A549 (cell line): ENCODE data around the gene WDR17.

Experiments
- BCL3 ChIP-seq: fragments of >200 bp; sonication (Bioruptor Twin); formaldehyde crosslinking; IDR thresholded peaks from 3 replicates; pipeline ENCODE4 v1.6.1; 2016
- EP300 ChIP-seq, 2 experiments: fragments of >200 bp; sonication (Bioruptor Twin); formaldehyde crosslinking; IDR thresholded peaks; 2 replicates in 1 of 2; 3 replicates in 1 of 2; pipeline ENCODE4 v1.6.1; 2016 to 2017
- FOSB ChIP-seq: fragments of 250-450 bp; sonication (Bioruptor Pico); IDR thresholded peaks from 2 replicates; pipeline ENCODE4 v1.5.0; 2020; ENCODE audit warnings: mild to moderate bottlenecking, moderate library complexity
- HDAC2 ChIP-seq: fragments of 200-600 bp; sonication (generic); IDR thresholded peaks from 2 replicates; pipeline ENCODE4 v1.6.1; 2016
- KDM5A ChIP-seq: fragments of 200-600 bp; sonication (generic); IDR thresholded peaks from 2 replicates; pipeline ENCODE4 v1.6.1; 2016; ENCODE audit warnings: antibody characterized with exemption, mild to moderate bottlenecking
- MAZ ChIP-seq: fragments of 150-350 bp; IDR thresholded peaks from 2 replicates; pipeline ENCODE4 v1.6.1; 2014; ENCODE audit warnings: antibody characterized with exemption, low read depth, low read length, borderline replicate concordance
- NR3C1 ChIP-seq: fragments of >200 bp; sonication (Bioruptor Twin); formaldehyde crosslinking; IDR thresholded peaks from 3 replicates; pipeline ENCODE4 v1.6.1; 2017
- RCOR1 ChIP-seq: fragments of 150-350 bp; IDR thresholded peaks from 2 replicates; pipeline ENCODE4 v1.6.1; 2014; ENCODE audit warnings: antibody characterized with exemption, low read length, low read depth
- ZFP36 ChIP-seq: fragments of 450-650 bp; IDR thresholded peaks from 2 replicates; pipeline ENCODE4 v1.6.1; 2014; ENCODE audit warnings: borderline replicate concordance; ENCODE audit not compliant: partially characterized antibody
- TF ChIP-seq, protein P1 (sequence below): fragments of >200 bp; sonication (Bioruptor Twin); formaldehyde crosslinking; IDR thresholded peaks from 3 replicates; pipeline ENCODE4 v1.5.1; 2016
- TF ChIP-seq, protein P2 (sequence below): fragments of 450-650 bp; IDR thresholded peaks from 2 replicates; pipeline ENCODE4 v1.6.1; 2014; ENCODE audit warnings: antibody characterized with exemption

GRCh38 chr4:176065435-176066291, at the start of gene WDR17:
- TF ChIP-seq KDM5A = no peak
- no peak for TF ChIP-seq NR3C1
- TF ChIP-seq EP300 (IDR thresholded peaks at IDR 0.05) = no peak
- TF ChIP-seq RCOR1 = no peak
- TF ChIP-seq, protein P1, sequence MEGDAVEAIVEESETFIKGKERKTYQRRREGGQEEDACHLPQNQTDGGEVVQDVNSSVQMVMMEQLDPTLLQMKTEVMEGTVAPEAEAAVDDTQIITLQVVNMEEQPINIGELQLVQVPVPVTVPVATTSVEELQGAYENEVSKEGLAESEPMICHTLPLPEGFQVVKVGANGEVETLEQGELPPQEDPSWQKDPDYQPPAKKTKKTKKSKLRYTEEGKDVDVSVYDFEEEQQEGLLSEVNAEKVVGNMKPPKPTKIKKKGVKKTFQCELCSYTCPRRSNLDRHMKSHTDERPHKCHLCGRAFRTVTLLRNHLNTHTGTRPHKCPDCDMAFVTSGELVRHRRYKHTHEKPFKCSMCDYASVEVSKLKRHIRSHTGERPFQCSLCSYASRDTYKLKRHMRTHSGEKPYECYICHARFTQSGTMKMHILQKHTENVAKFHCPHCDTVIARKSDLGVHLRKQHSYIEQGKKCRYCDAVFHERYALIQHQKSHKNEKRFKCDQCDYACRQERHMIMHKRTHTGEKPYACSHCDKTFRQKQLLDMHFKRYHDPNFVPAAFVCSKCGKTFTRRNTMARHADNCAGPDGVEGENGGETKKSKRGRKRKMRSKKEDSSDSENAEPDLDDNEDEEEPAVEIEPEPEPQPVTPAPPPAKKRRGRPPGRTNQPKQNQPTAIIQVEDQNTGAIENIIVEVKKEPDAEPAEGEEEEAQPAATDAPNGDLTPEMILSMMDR = no peak
- no peak for TF ChIP-seq BCL3
- no peak for TF ChIP-seq FOSB
- no peak for TF ChIP-seq MAZ
- TF ChIP-seq, protein P2, sequence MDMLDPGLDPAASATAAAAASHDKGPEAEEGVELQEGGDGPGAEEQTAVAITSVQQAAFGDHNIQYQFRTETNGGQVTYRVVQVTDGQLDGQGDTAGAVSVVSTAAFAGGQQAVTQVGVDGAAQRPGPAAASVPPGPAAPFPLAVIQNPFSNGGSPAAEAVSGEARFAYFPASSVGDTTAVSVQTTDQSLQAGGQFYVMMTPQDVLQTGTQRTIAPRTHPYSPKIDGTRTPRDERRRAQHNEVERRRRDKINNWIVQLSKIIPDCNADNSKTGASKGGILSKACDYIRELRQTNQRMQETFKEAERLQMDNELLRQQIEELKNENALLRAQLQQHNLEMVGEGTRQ = peak; percentile 94
- TF ChIP-seq HDAC2 = no peak
- TF ChIP-seq ZFP36 = no peak
